Neural cell (in vitro differentiated cells): Measurements from ENCODE around the gene CSF2. TPM values are rescaled to one million over a fixed set of nuclear protein-coding genes. Genes with fewer than 3 reads are reported as not detected.

Experiments used
- H2AFZ ChIP-seq: fragments of 200-600, 300-800 bp; sonication (generic), shearing (Covaris generic); 2 replicates; pipeline ENCODE4 v1.6.0; 2014; ENCODE audit warnings: low read depth, mild to moderate bottlenecking, antibody characterized with exemption, low read length, moderate library complexity
- H3F3A ChIP-seq: fragments of 200-600 bp; shearing (Covaris generic); 2 replicates; pipeline ENCODE4 v1.6.1; 2016; ENCODE audit warnings: mild to moderate bottlenecking, moderate library complexity, mixed read lengths, antibody characterized with exemption, low read length; ENCODE audit not compliant: insufficient read depth, poor library complexity, severe bottlenecking
- H3K27ac ChIP-seq: fragments of 200-600, 300-800 bp; sonication (generic), shearing (Covaris generic); 2 replicates; pipeline ENCODE4 v1.5.1; 2014; ENCODE audit warnings: mild to moderate bottlenecking, low read length, moderate library complexity
- H3K27me3 ChIP-seq: fragments of 300-800, 200-600 bp; sonication (generic), shearing (Covaris generic); 2 replicates; pipeline ENCODE4 v1.6.0; 2014; ENCODE audit warnings: mild to moderate bottlenecking, low read depth, low read length, moderate library complexity; ENCODE audit not compliant: insufficient read depth
- H3K36me3 ChIP-seq: fragments of 300-800, 200-600 bp; sonication (generic), shearing (Covaris generic); 2 replicates; pipeline ENCODE4 v1.5.1; 2014; ENCODE audit warnings: mild to moderate bottlenecking, antibody characterized with exemption, low read length, moderate library complexity; ENCODE audit not compliant: insufficient read depth
- H3K4me2 ChIP-seq: fragments of 300-800, 200-600 bp; sonication (generic), shearing (Covaris generic); 2 replicates; pipeline ENCODE4 v1.6.0; 2014; ENCODE audit warnings: mild to moderate bottlenecking, low read length
- H3K4me3 ChIP-seq: fragments of 300-800, 200-600 bp; sonication (generic), shearing (Covaris generic); 2 replicates; pipeline ENCODE4 v1.5.1; 2014; ENCODE audit warnings: mild to moderate bottlenecking, low read length, moderate library complexity
- H3K79me2 ChIP-seq: fragments of 200-600 bp; shearing (Covaris generic); replicated peaks from 2 replicates; pipeline ENCODE4 v1.6.0; 2014; ENCODE audit warnings: mild to moderate bottlenecking, low read length, moderate library complexity; ENCODE audit not compliant: insufficient read depth
- H3K9ac ChIP-seq: fragments of 300-800, 200-600 bp; sonication (generic), shearing (Covaris generic); 2 replicates; pipeline ENCODE4 v1.6.1; 2016; ENCODE audit warnings: mild to moderate bottlenecking, low read length, mixed read lengths
- H3K9me2 ChIP-seq: fragments of 200-600 bp; shearing (Covaris generic); 2 replicates; pipeline ENCODE4 v1.6.1; 2016; ENCODE audit warnings: mild to moderate bottlenecking, low read length, mixed read lengths; ENCODE audit not compliant: insufficient read depth
- H3K9me3 ChIP-seq: fragments of 200-600, 300-800 bp; sonication (generic), shearing (Covaris generic); 2 replicates; pipeline ENCODE4 v1.6.1; 2016; ENCODE audit warnings: mild to moderate bottlenecking, mixed run types, low read length, moderate library complexity, mixed read lengths
- H4K20me1 ChIP-seq: fragments of 200-600 bp; shearing (Covaris generic); 2 replicates; pipeline ENCODE4 v1.6.1; 2016; ENCODE audit warnings: mild to moderate bottlenecking, mixed run types; ENCODE audit not compliant: insufficient read depth
- EP300 ChIP-seq: fragments of 450-650 bp; conservative IDR thresholded peaks from 2 replicates; pipeline ENCODE4 v1.6.1; 2014; ENCODE audit warnings: antibody characterized with exemption, mild to moderate bottlenecking, moderate library complexity; ENCODE audit not compliant: poor library complexity, severe bottlenecking
- EZH2 ChIP-seq: fragments of 200-600, 300-800 bp; shearing (Covaris generic), sonication (generic); IDR thresholded peaks from 2 replicates; pipeline ENCODE4 v1.6.1; 2014; ENCODE audit warnings: antibody characterized with exemption, low read length, borderline replicate concordance, mild to moderate bottlenecking; ENCODE audit not compliant: insufficient read depth, poor library complexity, severe bottlenecking
- MXI1 ChIP-seq: fragments of 450-650 bp; conservative IDR thresholded peaks from 2 replicates; pipeline ENCODE4 v1.6.1; 2014; ENCODE audit warnings: antibody characterized with exemption, mild to moderate bottlenecking; ENCODE audit not compliant: poor library complexity, severe bottlenecking
- POLR2AphosphoS5 ChIP-seq: IDR thresholded peaks from 2 replicates; pipeline ENCODE4 v1.6.1; 2012
- RAD21 ChIP-seq: fragments of 450-650 bp; conservative IDR thresholded peaks from 2 replicates; pipeline ENCODE4 v1.6.1; 2014; ENCODE audit warnings: antibody characterized with exemption, mild to moderate bottlenecking, moderate library complexity
- SMC3 ChIP-seq: fragments of 450-650 bp; conservative IDR thresholded peaks from 2 replicates; pipeline ENCODE4 v1.6.1; 2014; ENCODE audit warnings: antibody characterized with exemption, mild to moderate bottlenecking, moderate library complexity; ENCODE audit not compliant: poor library complexity
- TAF1 ChIP-seq: IDR thresholded peaks from 2 replicates; pipeline ENCODE4 v1.6.1; 2012; ENCODE audit warnings: low read depth
- polyA plus RNA-seq: library from polyadenylated mRNA; depleted of rRNA; stranded (reverse); fragments of >200 nt; gene quantifications from 2 replicates; pipeline ENCODE4 v1.2.3, GENCODE V29; 2014
- TF ChIP-seq, protein P1 (sequence below): IDR thresholded peaks from 2 replicates; pipeline ENCODE4 v1.6.1; 2012; ENCODE audit warnings: borderline replicate concordance
- TF ChIP-seq, protein P2 (sequence below): fragments of 450-650 bp; IDR thresholded peaks from 2 replicates; pipeline ENCODE4 v1.5.1; 2014; ENCODE audit warnings: antibody characterized with exemption, mild to moderate bottlenecking, moderate library complexity; ENCODE audit not compliant: poor library complexity, severe bottlenecking

CSF2 gene
- polyA plus RNA-seq, 1 donor from 2014 or later = not detected

DNA sequence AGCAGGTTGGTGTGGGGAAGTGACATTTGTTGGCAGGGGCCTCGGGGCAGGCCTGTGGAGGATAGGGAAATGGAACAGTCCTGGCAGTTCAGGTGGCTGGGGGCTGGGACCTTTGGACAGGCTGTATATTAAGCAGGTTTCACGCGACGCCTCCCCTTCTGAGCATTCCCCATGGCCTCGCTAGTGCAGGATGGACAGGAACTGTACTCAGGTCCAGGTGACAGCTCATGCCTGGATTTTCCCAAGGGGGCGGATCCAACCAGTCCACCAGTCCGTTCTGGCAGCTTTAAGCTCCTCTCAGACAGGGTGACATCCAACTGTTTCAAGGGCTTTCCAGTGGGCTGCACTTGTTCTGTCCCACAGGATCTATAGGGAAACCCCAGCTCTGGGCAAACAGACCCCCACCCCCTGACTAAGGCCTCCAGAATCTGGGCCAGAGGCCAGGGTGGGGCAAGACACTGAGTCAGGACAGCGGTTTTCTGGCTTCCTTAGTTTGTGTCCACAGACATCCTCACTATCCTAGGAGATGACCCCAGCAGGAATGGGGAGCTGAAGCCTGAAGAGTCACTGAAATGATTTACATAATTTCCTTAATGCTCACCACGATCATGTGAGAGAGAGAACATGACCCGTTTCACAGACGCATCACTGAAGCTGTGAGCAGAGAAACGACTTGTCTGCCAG is 20.9 kb downstream of the CSF2 start:
- no peak overlapping the region for H3K27ac ChIP-seq
- no peak overlapping the region for H3K9ac ChIP-seq
- H3K4me2 ChIP-seq = no peak overlapping the region

DNA sequence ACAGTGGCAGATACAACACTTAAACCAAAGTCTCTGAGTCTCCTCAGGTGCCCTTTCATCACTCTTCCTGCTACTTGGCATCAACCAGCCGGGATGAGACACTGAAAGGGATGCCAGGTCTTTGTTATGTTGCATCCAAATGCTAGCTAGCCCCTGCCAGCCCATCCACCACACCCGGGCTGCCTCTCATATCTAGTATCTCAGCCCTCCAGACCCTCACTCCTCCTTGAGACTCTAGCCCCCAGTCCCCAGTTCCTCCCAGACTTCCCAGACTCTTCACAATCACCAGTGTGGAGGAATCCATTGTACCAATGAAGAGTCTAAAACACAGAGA is 21.5 kb downstream of the CSF2 start:
- no peak overlapping the region for H3K4me2 ChIP-seq
- no peak overlapping the region for H3K27ac ChIP-seq
- no peak for TF ChIP-seq SMC3
- H3K36me3 ChIP-seq = no peaks in the 10 kb centered on the region
- H3K4me3 ChIP-seq = no peak overlapping the region
- H3F3A ChIP-seq = peaks cover 9% of the 10 kb centered on the region
- H3K9me2 ChIP-seq = no peaks in the 10 kb centered on the region
- no peaks in the 10 kb centered on the region for H4K20me1 ChIP-seq
- no peak overlapping the region for H3K9ac ChIP-seq
- no peaks in the 10 kb centered on the region for H3K9me3 ChIP-seq
- H3K27me3 ChIP-seq = no peaks in the 10 kb centered on the region
- no peaks in the 10 kb centered on the region for H3K79me2 ChIP-seq
- no peak overlapping the region for H2AFZ ChIP-seq

More for the DNA sequence above, 20.9 kb downstream of the CSF2 start:
- H3K9me2 ChIP-seq = no peaks in the 10 kb centered on the region
- no peaks in the 10 kb centered on the region for H3K36me3 ChIP-seq
- no peaks in the 10 kb centered on the region for H3K79me2 ChIP-seq
- H3K4me3 ChIP-seq = no peak overlapping the region
- H3F3A ChIP-seq = peaks cover 9% of the 10 kb centered on the region
- no peaks in the 10 kb centered on the region for H4K20me1 ChIP-seq
- no peak overlapping the region for H2AFZ ChIP-seq
- TF ChIP-seq RAD21 (no peak), EZH2 (no peak), EP300 (no peak), POLR2AphosphoS5 (no peak), SMC3 (no peak), TAF1 (no peak), MXI1 (no peak)
- TF ChIP-seq, protein P1, sequence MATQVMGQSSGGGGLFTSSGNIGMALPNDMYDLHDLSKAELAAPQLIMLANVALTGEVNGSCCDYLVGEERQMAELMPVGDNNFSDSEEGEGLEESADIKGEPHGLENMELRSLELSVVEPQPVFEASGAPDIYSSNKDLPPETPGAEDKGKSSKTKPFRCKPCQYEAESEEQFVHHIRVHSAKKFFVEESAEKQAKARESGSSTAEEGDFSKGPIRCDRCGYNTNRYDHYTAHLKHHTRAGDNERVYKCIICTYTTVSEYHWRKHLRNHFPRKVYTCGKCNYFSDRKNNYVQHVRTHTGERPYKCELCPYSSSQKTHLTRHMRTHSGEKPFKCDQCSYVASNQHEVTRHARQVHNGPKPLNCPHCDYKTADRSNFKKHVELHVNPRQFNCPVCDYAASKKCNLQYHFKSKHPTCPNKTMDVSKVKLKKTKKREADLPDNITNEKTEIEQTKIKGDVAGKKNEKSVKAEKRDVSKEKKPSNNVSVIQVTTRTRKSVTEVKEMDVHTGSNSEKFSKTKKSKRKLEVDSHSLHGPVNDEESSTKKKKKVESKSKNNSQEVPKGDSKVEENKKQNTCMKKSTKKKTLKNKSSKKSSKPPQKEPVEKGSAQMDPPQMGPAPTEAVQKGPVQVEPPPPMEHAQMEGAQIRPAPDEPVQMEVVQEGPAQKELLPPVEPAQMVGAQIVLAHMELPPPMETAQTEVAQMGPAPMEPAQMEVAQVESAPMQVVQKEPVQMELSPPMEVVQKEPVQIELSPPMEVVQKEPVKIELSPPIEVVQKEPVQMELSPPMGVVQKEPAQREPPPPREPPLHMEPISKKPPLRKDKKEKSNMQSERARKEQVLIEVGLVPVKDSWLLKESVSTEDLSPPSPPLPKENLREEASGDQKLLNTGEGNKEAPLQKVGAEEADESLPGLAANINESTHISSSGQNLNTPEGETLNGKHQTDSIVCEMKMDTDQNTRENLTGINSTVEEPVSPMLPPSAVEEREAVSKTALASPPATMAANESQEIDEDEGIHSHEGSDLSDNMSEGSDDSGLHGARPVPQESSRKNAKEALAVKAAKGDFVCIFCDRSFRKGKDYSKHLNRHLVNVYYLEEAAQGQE = no peak
- TF ChIP-seq, protein P2, sequence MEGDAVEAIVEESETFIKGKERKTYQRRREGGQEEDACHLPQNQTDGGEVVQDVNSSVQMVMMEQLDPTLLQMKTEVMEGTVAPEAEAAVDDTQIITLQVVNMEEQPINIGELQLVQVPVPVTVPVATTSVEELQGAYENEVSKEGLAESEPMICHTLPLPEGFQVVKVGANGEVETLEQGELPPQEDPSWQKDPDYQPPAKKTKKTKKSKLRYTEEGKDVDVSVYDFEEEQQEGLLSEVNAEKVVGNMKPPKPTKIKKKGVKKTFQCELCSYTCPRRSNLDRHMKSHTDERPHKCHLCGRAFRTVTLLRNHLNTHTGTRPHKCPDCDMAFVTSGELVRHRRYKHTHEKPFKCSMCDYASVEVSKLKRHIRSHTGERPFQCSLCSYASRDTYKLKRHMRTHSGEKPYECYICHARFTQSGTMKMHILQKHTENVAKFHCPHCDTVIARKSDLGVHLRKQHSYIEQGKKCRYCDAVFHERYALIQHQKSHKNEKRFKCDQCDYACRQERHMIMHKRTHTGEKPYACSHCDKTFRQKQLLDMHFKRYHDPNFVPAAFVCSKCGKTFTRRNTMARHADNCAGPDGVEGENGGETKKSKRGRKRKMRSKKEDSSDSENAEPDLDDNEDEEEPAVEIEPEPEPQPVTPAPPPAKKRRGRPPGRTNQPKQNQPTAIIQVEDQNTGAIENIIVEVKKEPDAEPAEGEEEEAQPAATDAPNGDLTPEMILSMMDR = no peak
- H3K27me3 ChIP-seq = no peaks in the 10 kb centered on the region
- no peaks in the 10 kb centered on the region for H3K9me3 ChIP-seq
